K562 (cell line): ENCODE measurements around the gene GALE. TPM values are rescaled to one million over a fixed set of nuclear protein-coding genes. Genes with fewer than 3 reads are reported as not detected.
A peak's percentile ranks its signal among the peaks of the same experiment; 100 is the strongest.

Source experiments
- CBX3 ChIP-seq, 2 experiments: IDR thresholded peaks; 1 replicate in 1 of 2; 2 replicates in 1 of 2; pipeline ENCODE4 v1.6.1; 2012; ENCODE audit warnings: inconsistent platforms in 2 of 2, low read length in 2 of 2, borderline replicate concordance in 1 of 2, control low read depth in 1 of 2
- CTBP1 ChIP-seq: fragments of 450-650 bp; IDR thresholded peaks from 2 replicates; pipeline ENCODE4 v1.6.1; 2016; ENCODE audit warnings: borderline replicate concordance
- GATAD2B ChIP-seq: fragments of 450-650 bp; IDR thresholded peaks from 2 replicates; pipeline ENCODE4 v1.6.1; 2017; ENCODE audit warnings: mild to moderate bottlenecking, borderline replicate concordance
- HMGXB4 ChIP-seq: sonication (generic); formaldehyde crosslinking; IDR thresholded peaks from 2 replicates; pipeline ENCODE4 v1.8.1; 2023; ENCODE audit warnings: mild to moderate bottlenecking, missing genetic modification reagents
- HNRNPL ChIP-seq: fragments of 200-400 bp; formaldehyde crosslinking; IDR thresholded peaks from 2 replicates; pipeline ENCODE4 v1.6.1; 2017; ENCODE audit warnings: low read depth, mild to moderate bottlenecking, low read length
- KLF13 ChIP-seq: fragments of 450-650 bp; IDR thresholded peaks from 2 replicates; pipeline ENCODE4 v1.6.1; 2016; ENCODE audit warnings: missing genetic modification characterization, low read depth, mild to moderate bottlenecking, missing compliant biosample characterization, moderate library complexity, borderline replicate concordance
- MEF2A ChIP-seq: IDR thresholded peaks from 2 replicates; pipeline ENCODE4 v1.6.1; 2011; ENCODE audit warnings: low read depth, mild to moderate bottlenecking, low read length, moderate library complexity; ENCODE audit not compliant: control insufficient read depth
- MITF ChIP-seq: IDR thresholded peaks from 2 replicates; pipeline ENCODE4 v1.6.1; 2014; ENCODE audit warnings: antibody characterized with exemption
- NFE2L1 ChIP-seq: fragments of 450-650 bp; IDR thresholded peaks from 2 replicates; pipeline ENCODE4 v1.6.1; 2016; ENCODE audit warnings: missing genetic modification characterization, low read depth, mild to moderate bottlenecking, missing compliant biosample characterization, moderate library complexity, borderline replicate concordance
- NRF1 ChIP-seq, 2 experiments: fragments of 450-650 bp; IDR thresholded peaks in 1 of 2; conservative IDR thresholded peaks in 1 of 2; 2 replicates each; pipeline ENCODE4 v1.6.1; 2014; ENCODE audit warnings: mild to moderate bottlenecking in 2 of 2
- PHB2 ChIP-seq: fragments of 450-650 bp; IDR thresholded peaks from 2 replicates; pipeline ENCODE4 v1.6.1; 2017; ENCODE audit warnings: low read depth
- SP1 ChIP-seq: sonication (generic); formaldehyde crosslinking; IDR thresholded peaks from 2 replicates; pipeline ENCODE4 v1.8.1; 2022; ENCODE audit warnings: mild to moderate bottlenecking, missing genetic modification reagents
- SREBF1 ChIP-seq: fragments of 150-350 bp; IDR thresholded peaks from 2 replicates; pipeline ENCODE4 v1.6.1; 2014; ENCODE audit warnings: antibody characterized with exemption, low read depth, low read length, borderline replicate concordance
- TFAM ChIP-seq: fragments of 250-450 bp; sonication (Bioruptor Pico); conservative IDR thresholded peaks from 2 replicates; pipeline ENCODE4 v1.5.0; 2021; ENCODE audit warnings: mild to moderate bottlenecking, moderate library complexity
- U2AF1 ChIP-seq: fragments of 200-400 bp; formaldehyde crosslinking; optimal IDR thresholded peaks from 2 replicates; pipeline ENCODE3; 2017; ENCODE audit warnings: mild to moderate bottlenecking, low read depth, low read length, moderate library complexity
- ZBTB12 ChIP-seq: fragments of 250-450 bp; sonication (Bioruptor Pico); IDR thresholded peaks from 2 replicates; pipeline ENCODE4 v1.4.0; 2020
- ZBTB7A ChIP-seq: IDR thresholded peaks from 2 replicates; pipeline ENCODE4 v1.6.1; 2011; ENCODE audit warnings: low read depth, mild to moderate bottlenecking, low read length, moderate library complexity, borderline replicate concordance; ENCODE audit not compliant: control insufficient read depth
- ZFP91 ChIP-seq: sonication (generic); formaldehyde crosslinking; IDR thresholded peaks from 2 replicates; pipeline ENCODE4 v1.8.0; 2022; ENCODE audit warnings: mild to moderate bottlenecking, missing genetic modification reagents
- ZNF134 ChIP-seq: fragments of 250-450 bp; sonication (Bioruptor Pico); conservative IDR thresholded peaks from 2 replicates; pipeline ENCODE4 v1.4.0; 2020
- ZNF561 ChIP-seq: fragments of 450-650 bp; formaldehyde crosslinking; conservative IDR thresholded peaks from 2 replicates; pipeline ENCODE4 v1.4.0; 2020; ENCODE audit warnings: mild to moderate bottlenecking, moderate library complexity
- polyA plus RNA-seq, 8 experiments: library from polyadenylated mRNA; depleted of rRNA in 4 of 8; stranded (reverse) in 5 of 8; unstranded in 3 of 8; fragments of >200 nt; fragmentation: Nextera tagmentation in 2 of 8; fragmentation: Illumina TruSeq in 1 of 8; extraction: Ambion mirVana in 2 of 8; extraction: Trizol in 1 of 8; gene quantifications; 2 replicates each; pipeline versions ENCODE4 v1.2.1 to v1.2.3, GENCODE V29; 2011 to 2014; ENCODE audit warnings: inconsistent platforms in 1 of 8, missing spikeins in 1 of 8
- total RNA-seq, 7 experiments: library from RNA; depleted of rRNA in 6 of 7; stranded (reverse); fragments of >200 nt in 6 of 7; fragmentation: Illumina TruSeq in 2 of 7; extraction: Trizol in 2 of 7; gene quantifications; 2 replicates each; pipeline versions ENCODE4 v1.2.1 to v1.2.3, GENCODE V29; 2011 to 2021; ENCODE audit warnings: low replicate concordance in 1 of 7

The GALE gene
- total and polyA plus RNA-seq, 9 of the 15 experiments (the other 6 are each of a cell fraction or from before 2014, with no cell fraction given): 8.4 to 139 (median 88.3) TPM

GRCh38 chr1:23777979-23778814 lies 22.4 kb downstream of the GALE start, which contains the start of gene PITHD1 (continued):
- TF ChIP-seq ZBTB7A (no peak; the same call in 1 of the 2 replicates), SREBF1 (no peak), CBX3 (IDR thresholded peaks at IDR 0.05; ENCODE audit: borderline replicate concordance in 1 of 2, low read length in 2 of 2) (peak in 1 of 2 experiments; percentile 91; a peak in 2 of 3 replicates), ZFP91 (CRISPR knock-in tag) (0 out of 2 replicates have a peak, but pooled peaks have one; percentile 27), TFAM (CRISPR knock-in tag) (no peak), U2AF1 (peak; percentile 60), HMGXB4 (CRISPR knock-in tag) (peak; percentile 55), ZNF134 (CRISPR knock-in tag) (no peak), MITF (0 out of 2 replicates have a peak, but pooled peaks have one; percentile 21), ZNF561 (CRISPR knock-in tag) (no peak), ZBTB12 (peak; percentile 73), HNRNPL (no peak), GATAD2B (peak; percentile 60; the same call in 1 of the 2 replicates), NRF1 (conservative IDR thresholded peaks at IDR 0.05 in 1 of 2, IDR thresholded peaks at IDR 0.05 in 1 of 2) (peak; percentile 92 to 93), SP1 (CRISPR knock-in tag) (peak; percentile 78), CTBP1 (peak; percentile 98), KLF13 (tag) (0 out of 2 replicates have a peak, but pooled peaks have one; percentile 49), PHB2 (peak; percentile 77), NFE2L1 (tag) (no peak), MEF2A (no peak; the same call in 1 of the 2 replicates)
